Chondrocyte (in vitro differentiated cells): Measurements from ENCODE around the gene SUPV3L1. TPM values are rescaled to one million over a fixed set of nuclear protein-coding genes. Genes with fewer than 3 reads are reported as not detected.

ENCODE experiments used
- DNase-seq: peaks from one replicate; pipeline ENCODE4 v3.0.0; 2021; ENCODE audit warnings: mixed read lengths, low spot score
- H3K27ac Mint-ChIP-seq: one replicate; pipeline ENCODE4 v1.8.0; 2021; ENCODE audit warnings: mild to moderate bottlenecking, moderate library complexity, mixed read lengths; ENCODE audit not compliant: unreplicated experiment
- H3K27me3 Mint-ChIP-seq: 2 replicates; pipeline ENCODE4 v1.8.0; 2021; ENCODE audit warnings: low read depth, mixed read lengths
- H3K36me3 Mint-ChIP-seq: 2 replicates; pipeline ENCODE4 v1.8.0; 2021; ENCODE audit warnings: low read depth, mixed read lengths
- H3K4me1 Mint-ChIP-seq: 2 replicates; pipeline ENCODE4 v1.8.0; 2021; ENCODE audit warnings: low read depth, mild to moderate bottlenecking, mixed read lengths
- H3K4me3 Mint-ChIP-seq: one replicate; pipeline ENCODE4 v1.8.0; 2021; ENCODE audit warnings: mild to moderate bottlenecking, moderate library complexity, mixed read lengths; ENCODE audit not compliant: unreplicated experiment
- H3K9me3 Mint-ChIP-seq: 2 replicates; pipeline ENCODE4 v1.8.0; 2021; ENCODE audit warnings: low read depth, mixed read lengths
- CTCF ChIP-seq: fragments of 200-600 bp; sonication (generic); IDR thresholded peaks from 2 replicates; pipeline ENCODE4 v1.5.0; 2021; ENCODE audit warnings: antibody characterized with exemption, mild to moderate bottlenecking, moderate library complexity
- total RNA-seq: library from RNA; stranded (reverse); gene quantifications from 3 replicates; pipeline ENCODE4 v1.2.1, GENCODE V29; 2021

Gene SUPV3L1
- total RNA-seq, 1 donor from 2014 or later, result 24.1 TPM

- Mint-ChIP-seq H3K27ac (no peak overlapping the region), H3K36me3 (no peaks in the 10 kb centered on the region), H3K4me3 (no peak overlapping the region), H3K27me3 (no peaks in the 10 kb centered on the region), H3K4me1 (peaks cover 8% of the 10 kb centered on the region), H3K9me3 (no peaks in the 10 kb centered on the region)
- DNase-seq, result no peak
- TF ChIP-seq CTCF, result no peak
Measured at GRCh38 chr10:69142983-69143382, 37.1 kb upstream of the SUPV3L1 start.

GRCh38 chr10:69145329-69145728, 34.7 kb upstream of the SUPV3L1 start:
- Mint-ChIP-seq H3K4me3 (no peak overlapping the region), H3K36me3 (no peaks in the 10 kb centered on the region), H3K27ac (no peak overlapping the region), H3K27me3 (no peaks in the 10 kb centered on the region), H3K9me3 (no peaks in the 10 kb centered on the region), H3K4me1 (peaks cover 8% of the 10 kb centered on the region)
- no peak for DNase-seq
- TF ChIP-seq CTCF, result no peak

GRCh38 chr10:69145864-69146263, 34.2 kb upstream of the SUPV3L1 start:
- H3K9me3 Mint-ChIP-seq, result no peaks in the 10 kb centered on the region
- H3K4me3 Mint-ChIP-seq, result no peak overlapping the region
- H3K4me1 Mint-ChIP-seq, result peaks cover 8% of the 10 kb centered on the region
- DNase-seq, result no peak
- no peak for TF ChIP-seq CTCF
- H3K36me3 Mint-ChIP-seq, result no peaks in the 10 kb centered on the region
- no peak overlapping the region for H3K27ac Mint-ChIP-seq
- no peaks in the 10 kb centered on the region for H3K27me3 Mint-ChIP-seq

- H3K27me3 Mint-ChIP-seq, result no peaks in the 10 kb centered on the region
- no peak for TF ChIP-seq CTCF
- DNase-seq, result no peak
- no peaks in the 10 kb centered on the region for H3K9me3 Mint-ChIP-seq
- H3K36me3 Mint-ChIP-seq, result no peaks in the 10 kb centered on the region
- no peak overlapping the region for H3K4me3 Mint-ChIP-seq
- no peak overlapping the region for H3K27ac Mint-ChIP-seq
- peaks cover 8% of the 10 kb centered on the region for H3K4me1 Mint-ChIP-seq
Measured at GRCh38 chr10:69146759-69147158, 33.3 kb upstream of the SUPV3L1 start.

- Mint-ChIP-seq H3K4me1 (peaks cover 4% of the 10 kb centered on the region), H3K36me3 (no peaks in the 10 kb centered on the region), H3K9me3 (no peaks in the 10 kb centered on the region), H3K27me3 (no peaks in the 10 kb centered on the region), H3K4me3 (no peak overlapping the region), H3K27ac (peak overlapping the region; percentile 27)
- no peak for DNase-seq
- TF ChIP-seq CTCF, result no peak
Measured at GRCh38 chr10:69151984-69152383, 28.1 kb upstream of the SUPV3L1 start.
